Progenitor cell of endocrine pancreas (in vitro differentiated cells): ENCODE results near the gene PCDHGA4. TPM values are rescaled to one million over a fixed set of nuclear protein-coding genes. Genes with fewer than 3 reads are reported as not detected.

Experiments
- DNase-seq: peaks from one replicate; pipeline ENCODE4 v3.0.0; 2021; ENCODE audit warnings: low spot score; ENCODE audit not compliant: unreplicated experiment
- H3K27ac Mint-ChIP-seq: 2 replicates; pipeline ENCODE4 v1.8.0; 2021; ENCODE audit warnings: mild to moderate bottlenecking, moderate library complexity, mixed read lengths
- H3K27me3 Mint-ChIP-seq: 2 replicates; pipeline ENCODE4 v1.8.0; 2021; ENCODE audit warnings: mixed read lengths
- H3K36me3 Mint-ChIP-seq: 2 replicates; pipeline ENCODE4 v1.8.0; 2022; ENCODE audit warnings: mixed read lengths; ENCODE audit not compliant: insufficient read depth
- H3K4me1 Mint-ChIP-seq: 2 replicates; pipeline ENCODE4 v1.8.0; 2021; ENCODE audit warnings: low read depth, mixed read lengths
- H3K4me3 Mint-ChIP-seq: 2 replicates; pipeline ENCODE4 v1.8.0; 2021; ENCODE audit warnings: low read depth, mild to moderate bottlenecking, moderate library complexity, mixed read lengths
- H3K9me3 Mint-ChIP-seq: 2 replicates; pipeline ENCODE4 v1.8.0; 2021; ENCODE audit warnings: low read depth, mixed read lengths
- CTCF ChIP-seq: fragments of 200-600 bp; sonication (generic); IDR thresholded peaks from one replicate; pipeline ENCODE4 v1.5.0; 2021; ENCODE audit warnings: antibody characterized with exemption, mild to moderate bottlenecking; ENCODE audit not compliant: unreplicated experiment
- total RNA-seq: library from RNA; stranded (reverse); gene quantifications from 2 replicates; pipeline ENCODE4 v1.2.1, GENCODE V29; 2021

PCDHGA4 gene
- total RNA-seq, 1 donor from 2014 or later, result 0.96 TPM

- Mint-ChIP-seq H3K27me3 (no peaks in the 10 kb centered on the region), H3K27ac (no peak overlapping the region), H3K36me3 (peaks cover 42% of the 10 kb centered on the region), H3K4me3 (no peak overlapping the region), H3K9me3 (peaks cover 46% of the 10 kb centered on the region), H3K4me1 (no peaks in the 10 kb centered on the region)
- no peak for DNase-seq
- TF ChIP-seq CTCF, result no peak
Observed at GRCh38 chr5:141398608-141399007, 43.8 kb downstream of the PCDHGA4 start.

- DNase-seq, result no peak
- peak overlapping the region; percentile 37 for H3K4me3 Mint-ChIP-seq
- peak overlapping the region; percentile 79 for H3K27ac Mint-ChIP-seq
- H3K4me1 Mint-ChIP-seq, result no peaks in the 10 kb centered on the region
- H3K36me3 Mint-ChIP-seq, result peaks cover 41% of the 10 kb centered on the region
- H3K9me3 Mint-ChIP-seq, result peaks cover 48% of the 10 kb centered on the region
- TF ChIP-seq CTCF, result no peak
- no peaks in the 10 kb centered on the region for H3K27me3 Mint-ChIP-seq
Observed at GRCh38 chr5:141399555-141400258, 44.9 kb downstream of the PCDHGA4 start.

GRCh38 chr5:141402553-141403243 lies 47.9 kb downstream of the PCDHGA4 start, which contains the start of gene PCDHGA9:
Gene PCDHGA9, plus strand, starts transcription at chr5:141402778. Its CDS starts 175 bp downstream, at chr5:141402953.
- peaks cover 41% of the 10 kb centered on the region for H3K36me3 Mint-ChIP-seq
- no peak within 1 kb of the TSS for H3K27ac Mint-ChIP-seq
- H3K4me1 Mint-ChIP-seq, result no peaks in the 10 kb centered on the region
- no peak for DNase-seq
- TF ChIP-seq CTCF, result no peak
- H3K27me3 Mint-ChIP-seq, result no peaks in the 10 kb centered on the region
- no peak within 1 kb of the TSS for H3K4me3 Mint-ChIP-seq
- H3K9me3 Mint-ChIP-seq, result peaks cover 45% of the 10 kb centered on the region

- H3K4me3 Mint-ChIP-seq, result no peak overlapping the region
- H3K4me1 Mint-ChIP-seq, result peaks cover 2% of the 10 kb centered on the region
- no peak for DNase-seq
- H3K36me3 Mint-ChIP-seq, result peaks cover 45% of the 10 kb centered on the region
- H3K27me3 Mint-ChIP-seq, result no peaks in the 10 kb centered on the region
- H3K9me3 Mint-ChIP-seq, result peaks cover 48% of the 10 kb centered on the region
- TF ChIP-seq CTCF, result no peak
- H3K27ac Mint-ChIP-seq, result no peak overlapping the region
Observed at GRCh38 chr5:141403387-141403786, 48.6 kb downstream of the PCDHGA4 start.

Other genes with a start within 250 kb of the PCDHGA4 start
- gene PCDHB4, start 233.2 kb upstream of the PCDHGA4 start, total RNA-seq, result 4.4 and 4.6 TPM in 2 replicates
- gene PCDHB5, start 219.8 kb upstream of the PCDHGA4 start, total RNA-seq, result 29.4 and 32.4 TPM in 2 replicates
- gene PCDHB6, start 205.0 kb upstream of the PCDHGA4 start, total RNA-seq, result 2.4 and 2.7 TPM in 2 replicates
- 0.93 and 1.1 TPM in 2 replicates for gene PCDHB7, start 182.4 kb upstream of the PCDHGA4 start, total RNA-seq
- gene PCDHB8, start 177.2 kb upstream of the PCDHGA4 start, total RNA-seq, result 2.0 and 2.8 TPM in 2 replicates
- gene PCDHB16, start 172.6 kb upstream of the PCDHGA4 start, total RNA-seq, result 11.9 and 14.3 TPM in 2 replicates
- gene PCDHB9, start 167.9 kb upstream of the PCDHGA4 start, total RNA-seq, result 7.5 and 8.0 TPM in 2 replicates
- gene PCDHB10, start 162.7 kb upstream of the PCDHGA4 start, total RNA-seq, result 5.5 and 7.2 TPM in 2 replicates
- gene PCDHB11, start 155.4 kb upstream of the PCDHGA4 start, total RNA-seq, result 4.7 and 5.9 TPM in 2 replicates
- 5.4 and 7.2 TPM in 2 replicates for gene PCDHB12, start 146.3 kb upstream of the PCDHGA4 start, total RNA-seq
- gene PCDHB13, start 141.1 kb upstream of the PCDHGA4 start, total RNA-seq, result 6.8 and 7.4 TPM in 2 replicates
- 7.9 and 8.0 TPM in 2 replicates for gene PCDHB14, start 131.7 kb upstream of the PCDHGA4 start, total RNA-seq
- 8.3 and 9.5 TPM in 2 replicates for gene PCDHB15, start 109.6 kb upstream of the PCDHGA4 start, total RNA-seq
- 1.1 and 1.2 TPM in 2 replicates for gene SLC25A2, start 51.0 kb upstream of the PCDHGA4 start, total RNA-seq
- 90.9 and 95.6 TPM in 2 replicates for gene TAF7, start 34.2 kb upstream of the PCDHGA4 start, total RNA-seq
- gene PCDHGA1, start 24.5 kb upstream of the PCDHGA4 start, total RNA-seq, result 1.1 and 1.3 TPM in 2 replicates
- 0.72 and 1.1 TPM in 2 replicates for gene PCDHGA2, start 16.3 kb upstream of the PCDHGA4 start, total RNA-seq
- gene PCDHGA3, start 11.2 kb upstream of the PCDHGA4 start, total RNA-seq, result 0.80 and 0.81 TPM in 2 replicates
- 2.3 TPM in 2 replicates for gene PCDHGB1, start 4.9 kb upstream of the PCDHGA4 start, total RNA-seq
- 0.80 and 0.89 TPM in 2 replicates for gene PCDHGB2, start 5.0 kb downstream of the PCDHGA4 start, total RNA-seq
- gene PCDHGA5, start 9.1 kb downstream of the PCDHGA4 start, total RNA-seq, result 0.69 and 0.71 TPM in 2 replicates
- gene PCDHGB3, start 15.2 kb downstream of the PCDHGA4 start, total RNA-seq, result 0.60 and 0.73 TPM in 2 replicates
- gene PCDHGA6, start 18.9 kb downstream of the PCDHGA4 start, total RNA-seq, result 0.60 and 0.80 TPM in 2 replicates
- 0.41 and 0.49 TPM in 2 replicates for gene PCDHGA7, start 27.7 kb downstream of the PCDHGA4 start, total RNA-seq
- 16.1 and 17.0 TPM in 2 replicates for gene PCDHGB4, start 32.7 kb downstream of the PCDHGA4 start, total RNA-seq
- 1.5 and 1.9 TPM in 2 replicates for gene PCDHGA8, start 37.6 kb downstream of the PCDHGA4 start, total RNA-seq
- 4.0 and 4.2 TPM in 2 replicates for gene PCDHGB5, start 42.9 kb downstream of the PCDHGA4 start, total RNA-seq
- 1.5 and 1.8 TPM in 2 replicates for gene PCDHGA9, start 47.8 kb downstream of the PCDHGA4 start, total RNA-seq
- 23.1 and 24.0 TPM in 2 replicates for gene PCDHGB6, start 53.0 kb downstream of the PCDHGA4 start, total RNA-seq
- 14.3 and 14.6 TPM in 2 replicates for gene PCDHGA10, start 58.0 kb downstream of the PCDHGA4 start, total RNA-seq
- gene PCDHGB7, start 62.7 kb downstream of the PCDHGA4 start, total RNA-seq, result 6.0 and 8.0 TPM in 2 replicates
- 3.1 and 3.3 TPM in 2 replicates for gene PCDHGA11, start 66.0 kb downstream of the PCDHGA4 start, total RNA-seq
- 2.9 and 3.2 TPM in 2 replicates for gene PCDHGA12, start 75.5 kb downstream of the PCDHGA4 start, total RNA-seq
- 25.8 and 29.7 TPM in 2 replicates for gene PCDHGC3, start 120.9 kb downstream of the PCDHGA4 start, total RNA-seq
- gene PCDHGC4, start 130.0 kb downstream of the PCDHGA4 start, total RNA-seq, result 3.0 and 3.8 TPM in 2 replicates
- gene PCDHGC5, start 134.1 kb downstream of the PCDHGA4 start, total RNA-seq, result 1.2 and 1.3 TPM in 2 replicates